NT2/D1 (cell line): ENCODE measurements around the gene GNAQ.

Source experiments
- SUZ12 ChIP-seq: IDR thresholded peaks from 2 replicates; pipeline ENCODE4 v1.6.1; 2011; ENCODE audit not compliant: insufficient read length, insufficient read depth; ENCODE audit errors: extremely low read depth
- YY1 ChIP-seq: IDR thresholded peaks from 2 replicates; pipeline ENCODE4 v1.6.1; 2011; ENCODE audit not compliant: insufficient read length, insufficient read depth
- ZNF274 ChIP-seq: IDR thresholded peaks from 2 replicates; pipeline ENCODE4 v1.6.1; 2011; ENCODE audit warnings: mild to moderate bottlenecking, low read depth, low read length

DNA sequence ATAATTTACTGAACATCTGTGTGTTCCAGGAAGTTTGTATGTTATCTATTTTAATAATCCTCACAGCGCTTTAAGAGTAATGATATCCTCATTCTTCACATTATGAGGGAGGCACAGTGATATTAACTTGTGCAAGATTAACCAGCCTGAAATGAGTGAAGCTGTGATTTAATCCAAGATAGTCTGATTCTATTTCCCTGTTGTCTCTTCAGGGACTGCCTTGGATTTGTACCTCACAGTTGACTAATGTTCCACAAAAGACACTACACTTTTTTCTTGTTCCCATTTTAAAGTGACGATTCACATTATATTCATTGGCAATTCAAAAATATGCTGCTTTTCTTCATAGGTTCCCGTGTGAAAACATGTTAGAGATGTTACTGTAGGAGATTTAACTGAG is 258.2 kb downstream of the GNAQ start:
- TF ChIP-seq ZNF274 (no peak), YY1 (no peak), SUZ12 (no peak)
